Muscle layer of duodenum (tissue), 2 donors: ENCODE results near the gene NT5C2.
"Not testable (repeated sequence)": the region's sequence is repeated elsewhere in the genome, so short reads cannot be mapped to it uniquely, and the experiment has no call there.

ENCODE experiments used
- H3K27ac ChIP-seq: one replicate; pipeline ENCODE4 v1.7.0; 2013; ENCODE audit warnings: mild to moderate bottlenecking, low read length
- H3K27me3 ChIP-seq: one replicate; pipeline ENCODE4 v1.7.0; 2013; ENCODE audit warnings: low read depth, mild to moderate bottlenecking, control low read depth, low read length
- H3K36me3 ChIP-seq, 2 donors: one replicate each; pipeline ENCODE4 v1.7.0; 2013; ENCODE audit warnings: low read length in 2 of 2, control low read depth in 1 of 2, mild to moderate bottlenecking in 1 of 2; ENCODE audit not compliant: insufficient read depth in 2 of 2, control insufficient read depth in 1 of 2
- H3K4me1 ChIP-seq, 2 donors: one replicate each; pipeline ENCODE4 v1.7.0; 2013; ENCODE audit warnings: low read length in 2 of 2, mild to moderate bottlenecking in 2 of 2, control low read depth in 1 of 2, moderate library complexity in 1 of 2; ENCODE audit not compliant: insufficient read depth in 2 of 2, control insufficient read depth in 1 of 2
- H3K4me3 ChIP-seq, 2 donors: one replicate each; pipeline ENCODE4 v1.7.0; 2013; ENCODE audit warnings: low read length in 2 of 2, low read depth in 1 of 2, mild to moderate bottlenecking in 1 of 2
- H3K9me3 ChIP-seq, 2 donors: one replicate each; pipeline ENCODE4 v1.7.0; 2013; ENCODE audit warnings: low read length in 2 of 2, control low read depth in 1 of 2, mild to moderate bottlenecking in 1 of 2; ENCODE audit not compliant: control insufficient read depth in 1 of 2
- donor health status: healthy.

The NT5C2 gene

GRCh38 chr10:103157246-103157645 is 35.8 kb downstream of the NT5C2 start:
- Histone ChIP-seq H3K4me3 (no peak overlapping the region), H3K9me3 (no peaks in the 10 kb centered on the region), H3K27ac (no peak overlapping the region), H3K27me3 (no peaks in the 10 kb centered on the region), H3K36me3 (peaks cover 0 to 5% of the 10 kb centered on the region in 2 donors), H3K4me1 (peaks cover 0 to 21% of the 10 kb centered on the region in 2 donors)

- Histone ChIP-seq H3K9me3 (no peaks in the 10 kb centered on the region), H3K27me3 (no peaks in the 10 kb centered on the region), H3K4me3 (no peak overlapping the region), H3K27ac (no peak overlapping the region), H3K36me3 (peaks cover 0 to 5% of the 10 kb centered on the region in 2 donors), H3K4me1 (peaks cover 0 to 21% of the 10 kb centered on the region in 2 donors)
Observed at GRCh38 chr10:103155471-103156085, 37.5 kb downstream of the NT5C2 start.

- Histone ChIP-seq H3K36me3 (peaks cover 0 to 5% of the 10 kb centered on the region in 2 donors), H3K4me1 (peaks cover 0 to 21% of the 10 kb centered on the region in 2 donors), H3K27ac (peak overlapping the region; percentile 1)
Observed at GRCh38 chr10:103154521-103155299, 38.4 kb downstream of the NT5C2 start.

GRCh38 chr10:103153302-103154197 is 39.5 kb downstream of the NT5C2 start:
- no peaks in the 10 kb centered on the region for H3K9me3 ChIP-seq
- peaks cover 0 to 5% of the 10 kb centered on the region in 2 donors for H3K36me3 ChIP-seq
- peak overlapping the region; percentile 24 to 30 for H3K4me3 ChIP-seq
- no peaks in the 10 kb centered on the region for H3K27me3 ChIP-seq
- peaks cover 0 to 21% of the 10 kb centered on the region in 2 donors for H3K4me1 ChIP-seq
- peak overlapping the region; percentile 58 for H3K27ac ChIP-seq

More at GRCh38 chr10:103154521-103155299, 38.4 kb downstream of the NT5C2 start:
- Histone ChIP-seq H3K4me3 (no peak overlapping the region), H3K9me3 (no peaks in the 10 kb centered on the region), H3K27me3 (no peaks in the 10 kb centered on the region)

GRCh38 chr10:103149991-103150622 is 43.0 kb downstream of the NT5C2 start:
- peaks cover 0 to 5% of the 10 kb centered on the region in 2 donors for H3K36me3 ChIP-seq
- H3K4me3 ChIP-seq = no peak overlapping the region
- H3K27me3 ChIP-seq = no peaks in the 10 kb centered on the region
- no peak overlapping the region for H3K27ac ChIP-seq
- no peaks in the 10 kb centered on the region for H3K9me3 ChIP-seq
- H3K4me1 ChIP-seq = peaks cover 0 to 34% of the 10 kb centered on the region in 2 donors

DNA sequence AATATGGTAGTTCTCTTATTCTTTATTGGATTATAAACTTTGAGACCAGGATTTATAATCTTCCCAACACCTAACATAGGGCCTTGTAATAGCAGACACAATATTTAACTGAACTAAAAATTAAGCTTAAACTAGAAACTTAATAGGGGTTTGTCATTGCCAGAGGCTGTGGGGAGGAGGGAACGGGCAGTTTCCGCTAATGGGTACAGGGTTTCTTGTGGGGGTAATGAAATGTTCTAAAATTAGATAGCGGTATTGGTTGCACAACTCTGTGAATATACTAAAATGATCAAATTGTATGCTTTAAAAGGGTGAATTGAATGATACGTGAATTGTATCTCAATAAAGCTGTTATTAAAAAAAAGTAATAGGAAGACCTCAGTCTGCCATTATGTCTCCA is 45.4 kb downstream of the NT5C2 start:
- Histone ChIP-seq H3K4me1 (peaks cover 0 to 28% of the 10 kb centered on the region in 2 donors), H3K9me3 (no peaks in the 10 kb centered on the region), H3K36me3 (peaks cover 0 to under 1% of the 10 kb centered on the region in 2 donors), H3K27ac (no peak overlapping the region), H3K27me3 (no peaks in the 10 kb centered on the region), H3K4me3 (no peak overlapping the region)

DNA sequence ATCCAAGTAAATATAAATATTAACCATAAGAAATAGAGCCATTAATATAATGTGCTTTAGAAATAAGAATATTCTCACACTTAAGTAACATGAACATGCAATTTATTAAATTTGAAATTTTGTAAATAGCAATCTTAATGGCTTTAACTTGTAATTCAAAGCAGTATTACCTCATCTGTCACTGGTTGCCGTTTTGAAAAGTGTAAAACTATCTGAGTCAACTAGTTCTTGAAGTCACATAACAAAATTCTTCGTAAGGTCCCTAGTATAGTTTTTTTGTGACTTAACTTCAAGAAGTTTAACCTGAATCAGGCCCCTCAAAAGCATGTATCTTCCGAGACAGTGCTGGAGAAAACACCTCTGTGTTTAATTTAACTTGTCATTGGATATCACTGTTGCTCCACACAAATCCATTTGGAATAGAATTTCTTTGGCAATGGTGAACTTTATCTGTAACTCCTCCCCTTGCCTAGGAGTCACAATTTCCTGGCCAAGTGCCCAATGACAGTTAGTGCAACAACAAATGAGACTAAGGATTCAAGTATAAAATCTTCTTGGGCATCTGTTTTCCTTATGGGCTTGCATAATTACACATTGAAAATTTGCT is 47.1 kb downstream of the NT5C2 start:
- Histone ChIP-seq H3K27ac (peak overlapping the region; percentile 10), H3K9me3 (no peaks in the 10 kb centered on the region), H3K4me1 (peaks cover 0 to 33% of the 10 kb centered on the region in 2 donors), H3K27me3 (no peaks in the 10 kb centered on the region), H3K4me3 (peak overlapping the region in 1 of 2 donors; percentile 8), H3K36me3 (no peaks in the 10 kb centered on the region)

GRCh38 chr10:103145046-103145445 is 48.0 kb downstream of the NT5C2 start:
- H3K4me1 ChIP-seq = peaks cover 0 to 33% of the 10 kb centered on the region in 2 donors
- no peaks in the 10 kb centered on the region for H3K9me3 ChIP-seq
- peak overlapping the region; percentile 10 for H3K27ac ChIP-seq
- no peak overlapping the region for H3K4me3 ChIP-seq
- H3K27me3 ChIP-seq = no peaks in the 10 kb centered on the region
- peaks cover 0 to 5% of the 10 kb centered on the region in 2 donors for H3K36me3 ChIP-seq

DNA sequence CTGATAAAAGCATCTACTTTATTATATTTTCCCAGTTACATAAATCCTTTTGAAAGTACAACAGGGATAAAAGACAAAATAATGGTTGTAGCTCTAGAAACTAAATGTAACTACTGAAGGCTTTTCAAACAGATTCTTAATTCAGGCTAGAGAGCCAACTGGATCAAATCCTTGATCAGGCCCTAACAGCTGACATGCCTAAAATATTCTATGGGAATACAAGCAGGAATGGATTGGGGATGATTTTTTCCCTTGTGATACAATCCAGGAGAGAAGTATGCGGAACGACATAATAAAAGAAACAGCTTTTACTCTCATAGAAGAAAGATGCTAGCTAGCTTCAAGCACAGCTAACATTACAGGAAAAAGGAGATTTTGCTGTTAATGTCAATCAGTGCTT is 49.0 kb downstream of the NT5C2 start:
- Histone ChIP-seq H3K4me3 (no peak overlapping the region), H3K9me3 (no peaks in the 10 kb centered on the region), H3K36me3 (peaks cover 0 to 5% of the 10 kb centered on the region in 2 donors), H3K4me1 (peaks cover 0 to 33% of the 10 kb centered on the region in 2 donors), H3K27ac (peak overlapping the region; percentile 4), H3K27me3 (no peaks in the 10 kb centered on the region)

DNA sequence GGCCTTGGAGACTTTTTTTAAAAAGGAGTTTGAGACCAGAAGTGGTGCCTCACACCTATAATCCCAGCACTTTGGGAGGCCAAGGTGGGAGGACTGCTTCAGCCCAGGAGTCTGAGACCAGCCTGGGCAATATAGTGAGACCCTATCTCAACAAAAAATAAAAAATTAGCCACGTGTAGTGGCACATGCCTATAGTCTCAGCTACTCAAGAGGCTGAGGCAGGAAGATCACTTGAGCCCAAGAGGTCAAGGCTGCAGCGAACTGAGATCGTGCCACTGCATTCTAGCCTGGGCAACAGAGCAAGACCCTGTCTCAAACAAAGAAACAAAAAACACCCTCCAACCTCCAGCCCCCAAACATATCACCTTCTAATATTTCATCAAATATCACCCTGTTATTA is 49.4 kb downstream of the NT5C2 start:
- H3K9me3 ChIP-seq, H3K27ac ChIP-seq, H3K27me3 ChIP-seq, H3K36me3 ChIP-seq, H3K4me3 ChIP-seq: not testable (repeated sequence)
- peaks cover 0 to 33% of the 10 kb centered on the region in 2 donors for H3K4me1 ChIP-seq
